SK-N-SH (cell line): ENCODE results near the gene UBR1. TPM values are rescaled to one million over a fixed set of nuclear protein-coding genes. Genes with fewer than 3 reads are reported as not detected.

Experiments used
- CTCF ChIA-PET: fragments of 300-600, 350-600 bp; formaldehyde crosslinking; extraction: SDS; loops from one replicate; lab custom pipeline; 2021; lab: Yijun Ruan, JAX
- POLR2A ChIA-PET: fragments of 350-600 bp; sonication (Branson Sonifier 250); formaldehyde crosslinking; extraction: SDS; loops from one replicate; lab custom pipeline; 2020; ENCODE audit warnings: antibody characterized with exemption, inconsistent platforms; lab: Yijun Ruan, JAX
- DNase-seq: peaks from one replicate; pipeline ENCODE4 v3.0.0; 2012
- H2AFZ ChIP-seq: fragments of 200-600 bp; sonication (generic); 2 replicates; pipeline ENCODE4 v1.8.1; 2016; ENCODE audit warnings: antibody characterized with exemption, mild to moderate bottlenecking, low read depth
- H3F3A ChIP-seq: fragments of 200-600 bp; sonication (generic); replicated peaks from 2 replicates; pipeline ENCODE3; 2016; ENCODE audit warnings: antibody characterized with exemption, mild to moderate bottlenecking; ENCODE audit not compliant: insufficient read depth
- H3K27ac ChIP-seq, 2 experiments: fragments of 200-500 bp in 1 of 2; fragments of 200-600 bp in 1 of 2; sonication (Bioruptor generic) in 1 of 2; sonication (generic), shearing (Covaris generic) in 1 of 2; 2 replicates each; pipeline versions ENCODE4 v1.5.1 to v1.6.1; 2014 to 2016; ENCODE audit warnings: low read depth in 2 of 2, inconsistent platforms in 1 of 2, low read length in 1 of 2, mild to moderate bottlenecking in 1 of 2, mixed read lengths in 1 of 2
- H3K27me3 ChIP-seq: fragments of 200-600 bp; sonication (generic), shearing (Covaris generic); 2 replicates; pipeline ENCODE4 v1.6.1; 2016; ENCODE audit warnings: mixed run types; ENCODE audit not compliant: insufficient read depth
- H3K36me3 ChIP-seq, 2 experiments: fragments of 200-500 bp in 1 of 2; fragments of 200-600 bp in 1 of 2; sonication (Bioruptor generic) in 1 of 2; sonication (generic) in 1 of 2; replicated peaks in 1 of 2; 2 replicates each; pipeline versions ENCODE3 to v1.5.1; 2014 to 2016; ENCODE audit warnings: low read length in 1 of 2, mild to moderate bottlenecking in 1 of 2; ENCODE audit not compliant: insufficient read depth in 2 of 2, control insufficient read depth in 1 of 2
- H3K4me1 ChIP-seq, 2 experiments: fragments of 200-500 bp in 1 of 2; fragments of 200-600 bp in 1 of 2; sonication (Bioruptor generic) in 1 of 2; sonication (generic), shearing (Covaris generic) in 1 of 2; 2 replicates each; pipeline versions ENCODE4 v1.5.1 to v1.6.1; 2014 to 2016; ENCODE audit warnings: low read depth in 1 of 2, low read length in 1 of 2, mixed run types in 1 of 2; ENCODE audit not compliant: insufficient read depth in 2 of 2, control insufficient read depth in 1 of 2
- H3K4me2 ChIP-seq: fragments of 200-600 bp; sonication (generic), shearing (Covaris generic); 2 replicates; pipeline ENCODE4 v1.6.1; 2017; ENCODE audit warnings: mixed run types
- H3K4me3 ChIP-seq, 2 experiments: fragments of 200-500 bp in 1 of 2; fragments of 200-600 bp in 1 of 2; sonication (Bioruptor generic) in 1 of 2; sonication (generic), shearing (Covaris generic) in 1 of 2; 2 replicates each; pipeline versions ENCODE4 v1.5.1 to v1.8.1; 2014 to 2016; ENCODE audit warnings: low read depth in 2 of 2, inconsistent platforms in 1 of 2, low read length in 1 of 2, mild to moderate bottlenecking in 1 of 2, mixed read lengths in 1 of 2, moderate library complexity in 1 of 2
- H3K79me2 ChIP-seq: fragments of 200-600 bp; sonication (generic); 2 replicates; pipeline ENCODE4 v1.8.1; 2017; ENCODE audit warnings: mild to moderate bottlenecking; ENCODE audit not compliant: insufficient read depth
- H3K9ac ChIP-seq: fragments of 200-600 bp; sonication (generic); 2 replicates; pipeline ENCODE4 v1.6.1; 2017; ENCODE audit warnings: mixed run types
- H3K9me2 ChIP-seq: fragments of 200-600 bp; sonication (generic); 2 replicates; pipeline ENCODE4 v1.6.1; 2017; ENCODE audit warnings: mixed run types
- H3K9me3 ChIP-seq: fragments of 200-600 bp; sonication (generic); 2 replicates; pipeline ENCODE4 v1.6.1; 2017; ENCODE audit warnings: mixed run types, mild to moderate bottlenecking, moderate library complexity
- H4K20me1 ChIP-seq: fragments of 200-600 bp; sonication (generic); 2 replicates; pipeline ENCODE4 v1.6.1; 2017; ENCODE audit warnings: mild to moderate bottlenecking, mixed run types; ENCODE audit not compliant: insufficient read depth
- CHD2 ChIP-seq: fragments of 150-350 bp; IDR thresholded peaks from 2 replicates; pipeline ENCODE4 v1.6.1; 2018; ENCODE audit warnings: low read length; ENCODE audit not compliant: partially characterized antibody
- ELF1 ChIP-seq: IDR thresholded peaks from 2 replicates; pipeline ENCODE4 v1.4.0; 2012
- EP300 ChIP-seq, 2 experiments: IDR thresholded peaks; 2 replicates each; pipeline versions ENCODE4 v1.4.0 to v1.6.1; 2012; ENCODE audit warnings: borderline replicate concordance in 1 of 2, low read depth in 1 of 2, low read length in 1 of 2
- EZH2phosphoT487 ChIP-seq: fragments of 200-600 bp; sonication (generic); IDR thresholded peaks from 2 replicates; pipeline ENCODE4 v1.6.1; 2017; ENCODE audit warnings: low read depth, mixed run types, mild to moderate bottlenecking, antibody characterized with exemption, moderate library complexity, borderline replicate concordance
- FOXJ3 ChIP-seq: sonication (generic); formaldehyde crosslinking; IDR thresholded peaks from 2 replicates; pipeline ENCODE4 v1.5.1; 2020; ENCODE audit warnings: mild to moderate bottlenecking, missing genetic modification reagents
- FOXM1 ChIP-seq: IDR thresholded peaks from 2 replicates; pipeline ENCODE4 v1.4.0; 2012; ENCODE audit warnings: low read depth, mild to moderate bottlenecking
- GABPA ChIP-seq: IDR thresholded peaks from 2 replicates; pipeline ENCODE4 v1.4.0; 2012; ENCODE audit warnings: low read depth, mild to moderate bottlenecking
- MAX ChIP-seq: IDR thresholded peaks from 2 replicates; pipeline ENCODE4 v1.4.0; 2012; ENCODE audit warnings: low read depth
- MEF2A ChIP-seq: IDR thresholded peaks from 2 replicates; pipeline ENCODE4 v1.4.0; 2012; ENCODE audit warnings: low read depth, borderline replicate concordance
- MXI1 ChIP-seq: IDR thresholded peaks from 2 replicates; pipeline ENCODE4 v1.6.1; 2012; ENCODE audit warnings: mild to moderate bottlenecking, low read depth, low read length, improper control_type of control experiment
- NRF1 ChIP-seq: IDR thresholded peaks from 2 replicates; pipeline ENCODE4 v1.6.1; 2012; ENCODE audit warnings: low read depth, mild to moderate bottlenecking, low read length
- PBX3 ChIP-seq: IDR thresholded peaks from 2 replicates; pipeline ENCODE4; 2012
- POLR2AphosphoS5 ChIP-seq: IDR thresholded peaks from 2 replicates; pipeline ENCODE4 v1.6.1; 2012; ENCODE audit warnings: low read depth, low read length
- RAD21 ChIP-seq: IDR thresholded peaks from 2 replicates; pipeline ENCODE4 v1.6.1; 2012; ENCODE audit warnings: mild to moderate bottlenecking, low read length
- RCOR1 ChIP-seq: fragments of 150-350 bp; IDR thresholded peaks from 2 replicates; pipeline ENCODE4 v1.6.1; 2017; ENCODE audit warnings: antibody characterized with exemption, low read length
- SIN3A ChIP-seq: IDR thresholded peaks from 2 replicates; pipeline ENCODE4 v1.6.1; 2012; ENCODE audit warnings: low read depth, mild to moderate bottlenecking, low read length, moderate library complexity, borderline replicate concordance
- SMC3 ChIP-seq: IDR thresholded peaks from 2 replicates; pipeline ENCODE4 v1.6.1; 2012; ENCODE audit warnings: low read depth, low read length, improper control_type of control experiment
- TAF1 ChIP-seq: IDR thresholded peaks from 2 replicates; pipeline ENCODE4 v1.6.1; 2012; ENCODE audit warnings: low read depth, mild to moderate bottlenecking, low read length, moderate library complexity, borderline replicate concordance
- TCF12 ChIP-seq: IDR thresholded peaks from 2 replicates; pipeline ENCODE4 v1.4.0; 2012
- TEAD4 ChIP-seq: IDR thresholded peaks from 2 replicates; pipeline ENCODE4 v1.4.0; 2012; ENCODE audit warnings: mild to moderate bottlenecking, borderline replicate concordance; ENCODE audit not compliant: insufficient read depth
- USF1 ChIP-seq: IDR thresholded peaks from 2 replicates; pipeline ENCODE4 v1.4.0; 2012; ENCODE audit warnings: low read depth, borderline replicate concordance
- YY1 ChIP-seq: IDR thresholded peaks from 2 replicates; pipeline ENCODE4 v1.4.0; 2012; ENCODE audit warnings: low read depth, mild to moderate bottlenecking
- ZBTB33 ChIP-seq: IDR thresholded peaks from 2 replicates; pipeline ENCODE4 v1.4.0; 2012; ENCODE audit warnings: low read depth, borderline replicate concordance
- WGBS: methylation state at CpG from one replicate; pipeline ENCODE4 v1.1.6; 2017; ENCODE audit warnings: low lambda C conversion rate; 5-methylcytosine and 5-hydroxymethylcytosine counted together
- polyA plus RNA-seq, 3 experiments: library from polyadenylated mRNA; depleted of rRNA; stranded (reverse); fragments of >200 nt; gene quantifications; 2 replicates each; pipeline ENCODE4 v1.2.3, GENCODE V29; 2012

The UBR1 gene
- polyA plus RNA-seq, 1 of the 3 experiments (the other 2 are of a cell fraction), result 3.7 TPM

- no peaks in the 10 kb centered on the region for H3K9me3 ChIP-seq
- H4K20me1 ChIP-seq, result no peaks in the 10 kb centered on the region
- peak overlapping the region; percentile 45 for H2AFZ ChIP-seq
- CTCF ChIA-PET, result interaction anchor here (1.0 kb wide), 1 partner anchor 216 kb away, joined by 3 read pairs; no protein-coding TSS in a partner anchor
- peak overlapping the region; percentile 54 to 75 for H3K27ac ChIP-seq
- POLR2A ChIA-PET, result no interaction called here
- H3K4me3 ChIP-seq, result peak overlapping the region; percentile 77 to 85
- peaks cover 54% of the 10 kb centered on the region for H3K79me2 ChIP-seq
- H3K36me3 ChIP-seq, result no peaks in the 10 kb centered on the region
- H3K9ac ChIP-seq, result peak overlapping the region; percentile 73
- no peaks in the 10 kb centered on the region for H3K9me2 ChIP-seq
- DNase-seq, result peak; percentile 77
- 1% methylated on average over 15 of the region's 40 CpGs for WGBS
- H3F3A ChIP-seq, result peaks cover 7% of the 10 kb centered on the region
- TF ChIP-seq RCOR1 (no peak), MAX (peak; percentile 40), CHD2 (no peak), MXI1 (peak; percentile 43; the same call in 1 of the 2 replicates), GABPA (no peak)
- H3K27me3 ChIP-seq, result no peaks in the 10 kb centered on the region
- H3K4me2 ChIP-seq, result peak overlapping the region; percentile 81
- peaks cover 0 to 4% of the 10 kb centered on the region in 2 experiments; a peak in 2 of 4 replicates for H3K4me1 ChIP-seq
Observed at GRCh38 chr15:42919799-42920518, 185.9 kb downstream of the UBR1 start.

GRCh38 chr15:42919308-42919707 is 186.5 kb downstream of the UBR1 start:
- H3K4me2 ChIP-seq, result peak overlapping the region; percentile 81
- ChIA-PET CTCF (no interaction called here), POLR2A (no interaction called here)
- H3K27me3 ChIP-seq, result no peaks in the 10 kb centered on the region
- peaks cover 58% of the 10 kb centered on the region for H3K79me2 ChIP-seq
- H4K20me1 ChIP-seq, result no peaks in the 10 kb centered on the region
- no peaks in the 10 kb centered on the region for H3K36me3 ChIP-seq
- peak overlapping the region; percentile 54 to 75 for H3K27ac ChIP-seq
- DNase-seq, result peak; percentile 17
- peaks cover 7% of the 10 kb centered on the region for H3F3A ChIP-seq
- no peaks in the 10 kb centered on the region for H3K9me3 ChIP-seq
- H3K4me1 ChIP-seq, result peaks cover 0 to 4% of the 10 kb centered on the region in 2 experiments; a peak in 2 of 4 replicates
- 12% methylated on average over 2 of the region's 2 CpGs for WGBS
- H3K4me3 ChIP-seq, result peak overlapping the region; percentile 77 to 85
- H3K9me2 ChIP-seq, result no peaks in the 10 kb centered on the region
- peak overlapping the region; percentile 45; the same call in 1 of the 2 replicates for H2AFZ ChIP-seq
- H3K9ac ChIP-seq, result peak overlapping the region; percentile 73
- TF ChIP-seq GABPA (no peak), MEF2A (no peak), NRF1 (no peak), ELF1 (no peak), TEAD4 (no peak), SIN3A (no peak), RAD21 (no peak), USF1 (no peak), POLR2AphosphoS5 (no peak), EP300 (IDR thresholded peaks at IDR 0.05; ENCODE audit: borderline replicate concordance in 1 of 2, low read depth in 1 of 2, low read length in 1 of 2) (no peak), YY1 (no peak), FOXM1 (no peak), EZH2phosphoT487 (no peak), TCF12 (no peak), SMC3 (no peak), ZBTB33 (no peak), FOXJ3 (CRISPR knock-in tag) (no peak), PBX3 (no peak), TAF1 (no peak), MXI1 (no peak)
